ENCODE measurements around the gene LMCD1. TPM values are rescaled to one million over a fixed set of nuclear protein-coding genes. Genes with fewer than 3 reads are reported as not detected.

The LMCD1 gene
- total and polyA plus RNA-seq, 2 of the 4 experiments (the other 2 are of a cell fraction) = 50.0 to 53.8 TPM

DNA sequence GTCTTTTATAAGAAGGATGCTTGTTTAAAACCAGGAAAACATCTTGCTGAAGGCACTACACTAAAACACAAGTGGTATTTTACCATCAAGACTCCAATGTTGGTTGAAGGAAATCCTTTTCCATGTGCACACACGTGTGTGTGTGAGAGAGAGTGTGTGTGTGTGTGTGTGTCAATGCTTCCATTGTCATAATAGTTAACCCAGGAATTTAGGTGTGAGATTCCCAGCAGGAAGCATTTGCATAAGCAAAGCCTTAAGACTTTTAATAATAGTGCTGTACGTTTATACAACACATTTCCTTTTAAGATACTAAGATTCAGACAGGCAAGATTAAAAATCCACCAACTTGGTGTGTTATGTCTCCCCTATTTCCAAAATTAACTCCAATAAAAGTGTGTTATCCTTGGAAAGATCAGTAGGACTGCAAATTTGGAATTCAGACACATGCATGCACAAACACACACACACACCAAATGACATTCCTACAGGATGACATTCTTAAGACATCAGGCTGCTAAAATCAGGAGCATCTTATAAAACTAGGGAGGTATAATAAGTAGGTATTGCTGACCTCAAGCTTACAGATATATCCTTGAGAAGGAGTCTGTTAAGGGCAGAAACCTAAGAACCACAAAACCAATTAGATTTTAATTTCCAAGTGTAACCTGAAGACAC lies 18.3 kb downstream of the LMCD1 start:
- DNase-seq (no peak), ATAC-seq (ENCODE audit: low read depth) (no peak)
- peak overlapping the region; percentile 69 for H3K4ac ChIP-seq (ENCODE audit: low read depth, low read length)
- peak overlapping the region; percentile 56; the same call in 1 of the 2 replicates for H2BK20ac ChIP-seq (ENCODE audit: low read depth, low read length)
- peak overlapping the region; percentile 72 for H3K14ac ChIP-seq (replicated peaks; ENCODE audit: low read depth, low read length)
- no TSS peak for BruUV-seq (replicated peaks)
- no peak overlapping the region for H2AK5ac ChIP-seq (ENCODE audit: low read depth, low read length)
- ChIA-PET CTCF (no interaction called here), POLR2A (ENCODE audit: unreplicated experiment) (no interaction called here)
- dilution Hi-C loops (cut with HindIII; ENCODE audit: low sequenced_read_pairs, unreplicated experiment) (no loop called here), in situ Hi-C loops (cut with MboI; ENCODE audit: low sequenced_read_pairs) (no loop called here), intact Hi-C loops (cut with micrococcal nuclease) (loop anchor here (1.0 kb wide), 1 partner anchor 10 kb away; no protein-coding TSS in a partner anchor)
- H2BK5ac ChIP-seq (ENCODE audit: low read depth, low read length, poor library complexity, severe bottlenecking) = peak overlapping the region; percentile 69
- H2AFZ ChIP-seq (replicated peaks; ENCODE audit: low read length, poor library complexity) = no peak overlapping the region
- peak overlapping the region; percentile 67 for H2BK120ac ChIP-seq (ENCODE audit: low read depth, low read length)
- H4K20me1 ChIP-seq (ENCODE audit: insufficient read depth, low read length) = no peaks in the 10 kb centered on the region; the same call in 1 of the 2 replicates
- peaks cover 7 to 25% of the 10 kb centered on the region in 2 experiments; a peak in 3 of 4 replicates for H3K79me1 ChIP-seq (ENCODE audit: low read depth in 1 of 2, low read length in 2 of 2)
- no CpG with 5 or more reads among the region's 2 CpGs for WGBS, 2 experiments (ENCODE audit: extremely low coverage in 2 of 2, insufficient read length in 1 of 2)
- no peak overlapping the region for H3K56ac ChIP-seq (ENCODE audit: extremely low read depth, insufficient read depth, low read length)
- H2AK9ac ChIP-seq (replicated peaks; ENCODE audit: low read depth, low read length, poor library complexity) = no peak overlapping the region
- H3K9ac ChIP-seq (ENCODE audit: low read depth, low read length) = no peak overlapping the region; the same call in 1 of the 2 replicates
- H2BK15ac ChIP-seq (ENCODE audit: low read depth, low read length) = no peak overlapping the region
- peaks cover 20% of the 10 kb centered on the region for H3K4me1 ChIP-seq (ENCODE audit: control insufficient read depth, insufficient read depth, low read length)
- no peak overlapping the region for H3K4me3 ChIP-seq (ENCODE audit: insufficient read depth, low read depth, low read length)
- H3K27ac ChIP-seq (ENCODE audit: insufficient read depth, low read length) = no peak overlapping the region
- peak overlapping the region; percentile 97; the same call in 1 of the 2 replicates for H3K18ac ChIP-seq (ENCODE audit: low read depth, low read length)
- peaks cover 5% of the 10 kb centered on the region; the same call in 1 of the 2 replicates for H3K36me3 ChIP-seq (ENCODE audit: control insufficient read depth, insufficient read depth, low read length)
- H3K23ac ChIP-seq (ENCODE audit: low read depth, low read length) = peak overlapping the region; percentile 82
- peak overlapping the region; percentile 67 for H4K91ac ChIP-seq (ENCODE audit: insufficient read depth, low read depth, low read length)
- H3K27me3 ChIP-seq (ENCODE audit: control insufficient read depth, insufficient read depth, low read length) = no peaks in the 10 kb centered on the region
- no peaks in the 10 kb centered on the region for H3K9me3 ChIP-seq (ENCODE audit: control insufficient read depth, insufficient read depth, low read length)
- peak overlapping the region; percentile 57; the same call in 1 of the 2 replicates for H4K5ac ChIP-seq (ENCODE audit: low read depth, low read length)
- no peak overlapping the region for H3K4me2 ChIP-seq (ENCODE audit: low read depth, low read length)
- peaks cover 15% of the 10 kb centered on the region for H3K9me1 ChIP-seq (ENCODE audit: insufficient read depth, low read length)
- H4K8ac ChIP-seq (ENCODE audit: low read depth in 2 of 2, low read length in 2 of 2) = peak overlapping the region in 1 of 2 experiments; percentile 70; a peak in 2 of 4 replicates
- TF ChIP-seq POLR2A (IDR thresholded peaks at IDR 0.05; ENCODE audit: low read depth, low read length) (no peak), CHD1 (IDR thresholded peaks at IDR 0.05; ENCODE audit: low read depth, low read length) (no peak), RCOR1 (IDR thresholded peaks at IDR 0.05; ENCODE audit: insufficient replicate concordance, low read length) (no peak), FOS (IDR thresholded peaks at IDR 0.05; ENCODE audit: low read depth, low read length) (no peak), RFX5 (IDR thresholded peaks at IDR 0.05; ENCODE audit: low read depth, low read length) (no peak), MAFK (IDR thresholded peaks at IDR 0.05; ENCODE audit: low read depth, low read length) (no peak), SMC3 (IDR thresholded peaks at IDR 0.05; ENCODE audit: low read depth, low read length) (no peak), CEBPB (IDR thresholded peaks at IDR 0.05; ENCODE audit: low read depth, low read length) (no peak), MAZ (IDR thresholded peaks at IDR 0.05; ENCODE audit: borderline replicate concordance, low read depth, low read length) (no peak), MXI1 (IDR thresholded peaks at IDR 0.05; ENCODE audit: borderline replicate concordance, low read depth, low read length) (no peak), NFE2L2 (IDR thresholded peaks at IDR 0.05; ENCODE audit: low read depth, low read length) (no peak), BHLHE40 (IDR thresholded peaks at IDR 0.05; ENCODE audit: low read depth, low read length) (no peak)
- TF ChIP-seq, protein P1, sequence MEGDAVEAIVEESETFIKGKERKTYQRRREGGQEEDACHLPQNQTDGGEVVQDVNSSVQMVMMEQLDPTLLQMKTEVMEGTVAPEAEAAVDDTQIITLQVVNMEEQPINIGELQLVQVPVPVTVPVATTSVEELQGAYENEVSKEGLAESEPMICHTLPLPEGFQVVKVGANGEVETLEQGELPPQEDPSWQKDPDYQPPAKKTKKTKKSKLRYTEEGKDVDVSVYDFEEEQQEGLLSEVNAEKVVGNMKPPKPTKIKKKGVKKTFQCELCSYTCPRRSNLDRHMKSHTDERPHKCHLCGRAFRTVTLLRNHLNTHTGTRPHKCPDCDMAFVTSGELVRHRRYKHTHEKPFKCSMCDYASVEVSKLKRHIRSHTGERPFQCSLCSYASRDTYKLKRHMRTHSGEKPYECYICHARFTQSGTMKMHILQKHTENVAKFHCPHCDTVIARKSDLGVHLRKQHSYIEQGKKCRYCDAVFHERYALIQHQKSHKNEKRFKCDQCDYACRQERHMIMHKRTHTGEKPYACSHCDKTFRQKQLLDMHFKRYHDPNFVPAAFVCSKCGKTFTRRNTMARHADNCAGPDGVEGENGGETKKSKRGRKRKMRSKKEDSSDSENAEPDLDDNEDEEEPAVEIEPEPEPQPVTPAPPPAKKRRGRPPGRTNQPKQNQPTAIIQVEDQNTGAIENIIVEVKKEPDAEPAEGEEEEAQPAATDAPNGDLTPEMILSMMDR (conservative IDR thresholded peaks at IDR 0.05; ENCODE audit: low read depth, low read length) = no peak
- TF ChIP-seq, protein P2, sequence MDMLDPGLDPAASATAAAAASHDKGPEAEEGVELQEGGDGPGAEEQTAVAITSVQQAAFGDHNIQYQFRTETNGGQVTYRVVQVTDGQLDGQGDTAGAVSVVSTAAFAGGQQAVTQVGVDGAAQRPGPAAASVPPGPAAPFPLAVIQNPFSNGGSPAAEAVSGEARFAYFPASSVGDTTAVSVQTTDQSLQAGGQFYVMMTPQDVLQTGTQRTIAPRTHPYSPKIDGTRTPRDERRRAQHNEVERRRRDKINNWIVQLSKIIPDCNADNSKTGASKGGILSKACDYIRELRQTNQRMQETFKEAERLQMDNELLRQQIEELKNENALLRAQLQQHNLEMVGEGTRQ (IDR thresholded peaks at IDR 0.05; ENCODE audit: low read depth, low read length) = no peak
- TF ChIP-seq, protein P3, sequence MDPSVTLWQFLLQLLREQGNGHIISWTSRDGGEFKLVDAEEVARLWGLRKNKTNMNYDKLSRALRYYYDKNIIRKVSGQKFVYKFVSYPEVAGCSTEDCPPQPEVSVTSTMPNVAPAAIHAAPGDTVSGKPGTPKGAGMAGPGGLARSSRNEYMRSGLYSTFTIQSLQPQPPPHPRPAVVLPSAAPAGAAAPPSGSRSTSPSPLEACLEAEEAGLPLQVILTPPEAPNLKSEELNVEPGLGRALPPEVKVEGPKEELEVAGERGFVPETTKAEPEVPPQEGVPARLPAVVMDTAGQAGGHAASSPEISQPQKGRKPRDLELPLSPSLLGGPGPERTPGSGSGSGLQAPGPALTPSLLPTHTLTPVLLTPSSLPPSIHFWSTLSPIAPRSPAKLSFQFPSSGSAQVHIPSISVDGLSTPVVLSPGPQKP (IDR thresholded peaks at IDR 0.05; ENCODE audit: borderline replicate concordance, low read depth, low read length) = no peak

Measured in IMR-90 (cell line).